Osteoblast (primary cell): Measurements from ENCODE around the gene HTRA2. TPM values are rescaled to one million over a fixed set of nuclear protein-coding genes. Genes with fewer than 3 reads are reported as not detected.
A peak's percentile ranks its signal among the peaks of the same experiment; 100 is the strongest.

Experiments
- DNase-seq: peaks from one replicate; pipeline ENCODE4 v3.0.0; 2011; ENCODE audit warnings: low spot score, mixed read lengths; ENCODE audit not compliant: insufficient read length; ENCODE audit errors: missing footprints
- H2AFZ ChIP-seq: 2 replicates; pipeline ENCODE4 v1.6.0; 2011; ENCODE audit warnings: mild to moderate bottlenecking, low read length
- H3K27ac ChIP-seq: 2 replicates; pipeline ENCODE4 v1.5.1; 2011; ENCODE audit warnings: mild to moderate bottlenecking, low read depth, low read length, moderate library complexity
- H3K27me3 ChIP-seq: 2 replicates; pipeline ENCODE4 v1.6.0; 2012; ENCODE audit warnings: mild to moderate bottlenecking, control low read depth, inconsistent platforms, low read length, moderate library complexity; ENCODE audit not compliant: insufficient read depth
- H3K36me3 ChIP-seq: 2 replicates; pipeline ENCODE4 v1.5.1; 2011; ENCODE audit warnings: mild to moderate bottlenecking, low read length, control low read depth, moderate library complexity; ENCODE audit not compliant: insufficient read depth
- H3K4me1 ChIP-seq: 2 replicates; pipeline ENCODE4 v1.5.1; 2011; ENCODE audit warnings: mild to moderate bottlenecking, low read length, control low read depth, moderate library complexity; ENCODE audit not compliant: insufficient read depth
- H3K4me2 ChIP-seq: 2 replicates; pipeline ENCODE4 v1.6.0; 2011; ENCODE audit warnings: mild to moderate bottlenecking, low read length; ENCODE audit not compliant: insufficient read depth
- H3K4me3 ChIP-seq: fragments of 200-600 bp; sonication (generic); 3 replicates; pipeline ENCODE4 v1.5.1; 2012; ENCODE audit warnings: mild to moderate bottlenecking, low read length, inconsistent platforms; ENCODE audit not compliant: insufficient read depth
- H3K79me2 ChIP-seq: 2 replicates; pipeline ENCODE4 v1.6.0; 2012; ENCODE audit warnings: mild to moderate bottlenecking, low read length, control low read depth, inconsistent platforms; ENCODE audit not compliant: insufficient read depth
- H3K9me3 ChIP-seq: 2 replicates; pipeline ENCODE4 v1.5.1; 2011; ENCODE audit warnings: low read depth, low read length, control low read depth
- H4K20me1 ChIP-seq: 2 replicates; pipeline ENCODE4 v1.6.0; 2012; ENCODE audit warnings: mild to moderate bottlenecking, low read length, control low read depth; ENCODE audit not compliant: insufficient read depth
- total RNA-seq: library from RNA; depleted of rRNA; stranded (reverse); fragments of >200 nt; gene quantifications from 2 replicates; pipeline ENCODE4 v1.2.3, GENCODE V29; 2012
- TF ChIP-seq, protein P1 (sequence below): IDR thresholded peaks from 2 replicates; pipeline ENCODE4 v1.5.1; 2011; ENCODE audit warnings: mild to moderate bottlenecking, low read depth, low read length, moderate library complexity; ENCODE audit errors: extremely low read depth

Gene HTRA2
- total RNA-seq, 1 donor, result 51.8 TPM

DNA sequence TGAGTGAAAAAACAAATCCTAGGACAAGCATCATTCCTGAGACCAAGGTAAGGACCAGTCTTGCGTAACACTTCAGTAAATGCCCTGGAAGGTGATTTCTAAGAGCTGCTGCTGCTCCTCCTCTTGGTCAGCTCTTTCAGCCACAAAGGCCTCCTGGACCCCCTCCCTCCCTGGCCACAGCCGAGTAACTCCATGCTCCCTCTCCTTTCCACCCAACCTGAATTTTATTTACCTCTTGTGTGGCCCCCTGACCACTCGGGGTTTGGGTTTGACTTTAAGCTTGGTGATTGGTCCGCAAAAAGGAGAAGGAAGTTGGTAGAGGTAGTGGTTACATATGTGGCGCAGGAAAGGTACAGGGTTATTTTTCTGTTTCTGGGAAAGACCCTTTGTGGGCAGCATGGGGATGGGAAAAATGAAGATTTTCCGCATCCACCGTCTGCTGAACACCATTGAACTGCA lies 9.2 kb downstream of the HTRA2 start:
- Histone ChIP-seq H4K20me1 (no peaks in the 10 kb centered on the region), H3K4me3 (no peak overlapping the region), H2AFZ (no peak overlapping the region), H3K36me3 (peaks cover 65% of the 10 kb centered on the region), H3K79me2 (peaks cover 15% of the 10 kb centered on the region), H3K27me3 (no peaks in the 10 kb centered on the region), H3K4me1 (peaks cover 5% of the 10 kb centered on the region), H3K9me3 (no peaks in the 10 kb centered on the region), H3K27ac (no peak overlapping the region), H3K4me2 (no peak overlapping the region)
- TF ChIP-seq, protein P1, sequence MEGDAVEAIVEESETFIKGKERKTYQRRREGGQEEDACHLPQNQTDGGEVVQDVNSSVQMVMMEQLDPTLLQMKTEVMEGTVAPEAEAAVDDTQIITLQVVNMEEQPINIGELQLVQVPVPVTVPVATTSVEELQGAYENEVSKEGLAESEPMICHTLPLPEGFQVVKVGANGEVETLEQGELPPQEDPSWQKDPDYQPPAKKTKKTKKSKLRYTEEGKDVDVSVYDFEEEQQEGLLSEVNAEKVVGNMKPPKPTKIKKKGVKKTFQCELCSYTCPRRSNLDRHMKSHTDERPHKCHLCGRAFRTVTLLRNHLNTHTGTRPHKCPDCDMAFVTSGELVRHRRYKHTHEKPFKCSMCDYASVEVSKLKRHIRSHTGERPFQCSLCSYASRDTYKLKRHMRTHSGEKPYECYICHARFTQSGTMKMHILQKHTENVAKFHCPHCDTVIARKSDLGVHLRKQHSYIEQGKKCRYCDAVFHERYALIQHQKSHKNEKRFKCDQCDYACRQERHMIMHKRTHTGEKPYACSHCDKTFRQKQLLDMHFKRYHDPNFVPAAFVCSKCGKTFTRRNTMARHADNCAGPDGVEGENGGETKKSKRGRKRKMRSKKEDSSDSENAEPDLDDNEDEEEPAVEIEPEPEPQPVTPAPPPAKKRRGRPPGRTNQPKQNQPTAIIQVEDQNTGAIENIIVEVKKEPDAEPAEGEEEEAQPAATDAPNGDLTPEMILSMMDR, result no peak
- DNase-seq, result peak; percentile 55

DNA sequence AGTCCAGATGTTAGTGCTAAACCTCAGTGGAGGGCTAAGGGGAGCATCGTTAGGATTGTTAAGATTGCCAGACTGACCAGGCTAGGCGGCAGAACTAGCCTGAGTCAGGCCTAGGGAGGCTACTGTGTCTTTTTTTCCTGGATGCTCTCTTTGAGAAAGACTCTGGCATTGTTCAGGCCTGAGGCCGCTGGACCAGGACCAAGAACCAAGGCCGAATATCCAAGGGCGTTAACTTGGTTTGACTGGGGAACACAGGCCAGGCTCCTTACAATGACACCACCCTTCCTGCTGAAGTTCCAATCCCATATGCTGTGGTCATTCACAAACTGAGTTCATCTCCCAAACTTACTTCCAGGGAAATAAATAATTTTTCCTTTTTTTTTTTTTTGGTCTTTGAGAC lies 10.6 kb downstream of the HTRA2 start:
- Histone ChIP-seq H3K36me3 (peaks cover 62% of the 10 kb centered on the region), H3K27ac (no peak overlapping the region), H3K27me3 (no peaks in the 10 kb centered on the region), H4K20me1 (no peaks in the 10 kb centered on the region), H3K4me3 (no peak overlapping the region), H3K4me2 (no peak overlapping the region), H3K9me3 (no peaks in the 10 kb centered on the region), H3K79me2 (peaks cover 23% of the 10 kb centered on the region), H3K4me1 (peaks cover 5% of the 10 kb centered on the region), H2AFZ (no peak overlapping the region)
- DNase-seq, result peak; percentile 65
- TF ChIP-seq, protein P1, result no peak

DNA sequence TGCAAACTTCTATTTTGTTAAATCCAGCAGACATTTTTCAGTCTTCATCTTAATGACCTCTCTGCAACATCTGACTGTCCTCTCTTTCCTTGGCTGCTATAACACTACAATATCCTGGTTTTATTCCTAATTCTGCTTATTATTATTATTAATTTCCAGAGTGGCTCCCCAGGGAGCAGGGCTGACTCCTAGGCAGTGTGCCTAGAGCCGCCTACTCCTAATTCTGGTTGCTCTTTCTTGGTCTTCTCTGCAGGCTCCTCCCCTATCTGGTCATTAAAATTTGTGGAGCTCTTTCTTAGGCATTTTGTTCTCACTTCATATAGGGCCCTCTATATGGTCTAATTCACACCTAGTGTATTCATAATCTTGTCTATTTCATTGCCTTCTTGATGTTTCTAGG lies 13.2 kb downstream of the HTRA2 start:
- H3K79me2 ChIP-seq, result peaks cover 35% of the 10 kb centered on the region
- H3K9me3 ChIP-seq, result no peaks in the 10 kb centered on the region
- TF ChIP-seq, protein P1, result no peak
- no peaks in the 10 kb centered on the region for H3K27me3 ChIP-seq
- no peak overlapping the region for H3K4me3 ChIP-seq
- H3K27ac ChIP-seq, result no peak overlapping the region
- peaks cover 5% of the 10 kb centered on the region for H3K4me1 ChIP-seq
- DNase-seq, result peak; percentile 66
- peaks cover 56% of the 10 kb centered on the region for H3K36me3 ChIP-seq
- no peak overlapping the region for H2AFZ ChIP-seq
- H3K4me2 ChIP-seq, result no peak overlapping the region
- no peaks in the 10 kb centered on the region for H4K20me1 ChIP-seq

DNA sequence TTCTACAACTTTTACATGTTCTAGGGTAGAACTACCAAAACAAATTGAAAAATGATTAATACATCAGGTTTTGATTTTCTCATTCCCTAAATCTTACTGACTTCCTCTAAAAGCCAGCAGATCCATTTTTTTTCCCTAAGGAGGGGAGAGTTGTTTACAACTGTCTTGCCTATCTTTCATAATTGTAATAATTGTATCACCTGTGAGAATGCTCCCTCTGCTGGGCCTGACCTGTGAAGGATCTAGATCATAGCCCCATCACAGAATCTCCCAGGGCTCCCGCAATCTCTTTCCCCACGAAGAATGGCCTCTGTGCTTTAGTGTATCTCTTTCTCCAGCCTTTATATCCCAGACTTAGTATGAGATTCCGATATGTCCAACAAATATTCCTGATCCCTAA lies 14.9 kb downstream of the HTRA2 start:
- no peak overlapping the region for H3K4me3 ChIP-seq
- H3K27ac ChIP-seq, result no peak overlapping the region
- H3K27me3 ChIP-seq, result no peaks in the 10 kb centered on the region
- no peaks in the 10 kb centered on the region for H3K9me3 ChIP-seq
- peaks cover 44% of the 10 kb centered on the region for H3K79me2 ChIP-seq
- no peak overlapping the region for H3K4me2 ChIP-seq
- DNase-seq, result peak; percentile 48
- H3K36me3 ChIP-seq, result peaks cover 50% of the 10 kb centered on the region
- H4K20me1 ChIP-seq, result no peaks in the 10 kb centered on the region
- TF ChIP-seq, protein P1, result no peak
- peaks cover 18% of the 10 kb centered on the region for H3K4me1 ChIP-seq
- H2AFZ ChIP-seq, result no peak overlapping the region
